ENCODE measurements around the gene GASK1B. TPM values are rescaled to one million over a fixed set of nuclear protein-coding genes. Genes with fewer than 3 reads are reported as not detected.

The GASK1B gene
- total and polyA plus RNA-seq, 2 of the 13 experiments (the other 11 are each of a cell fraction or from before 2014, with no cell fraction given): 29.1 to 40.4 TPM

DNA sequence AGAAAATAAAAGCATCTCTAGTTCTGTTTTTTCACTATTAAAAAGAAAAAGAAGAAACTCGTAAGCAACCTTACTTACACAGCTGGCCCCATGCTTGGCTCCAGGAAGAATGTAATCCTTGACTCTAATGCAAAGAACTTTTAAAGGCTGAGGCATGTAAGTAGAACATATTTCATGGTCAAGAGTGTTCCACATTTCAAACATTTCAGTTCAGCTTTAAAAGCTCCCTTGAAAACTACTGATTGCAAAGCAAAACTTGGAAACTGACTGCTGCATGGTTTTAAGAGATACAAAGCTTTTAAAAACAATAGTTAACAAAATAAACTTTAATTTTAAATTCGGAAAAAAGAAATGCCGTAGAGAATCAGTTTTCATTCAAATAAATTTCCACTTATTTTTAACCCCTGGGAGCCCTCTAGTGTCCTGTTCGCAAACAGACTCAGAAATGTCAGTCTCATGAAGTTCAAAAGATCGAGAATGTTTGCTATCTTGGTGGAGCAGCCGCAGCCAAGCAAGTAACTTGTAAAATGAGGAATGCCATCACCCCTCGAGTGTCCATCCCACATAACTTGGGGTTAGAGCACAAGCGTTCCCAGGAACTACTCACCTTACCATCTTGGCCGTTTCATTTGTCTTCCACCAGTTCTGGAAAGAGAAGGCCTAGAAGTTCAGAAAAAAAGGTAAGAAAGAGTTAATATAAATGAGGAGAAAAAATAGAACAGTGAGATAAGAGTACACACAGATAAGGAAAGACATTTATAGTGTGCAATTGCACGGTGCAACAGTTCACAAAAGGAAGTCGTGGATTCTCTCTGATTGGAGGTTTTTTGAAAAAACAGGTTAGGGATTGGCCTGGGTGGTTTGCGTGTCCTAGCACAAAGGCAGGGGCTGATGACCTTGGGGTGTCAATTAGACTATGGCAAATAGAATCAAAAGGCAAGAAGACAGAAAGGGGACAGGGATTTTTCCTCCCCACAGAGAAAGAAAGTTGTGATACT lies at the start of gene GASK1B (continued):
- TF ChIP-seq, protein P1, sequence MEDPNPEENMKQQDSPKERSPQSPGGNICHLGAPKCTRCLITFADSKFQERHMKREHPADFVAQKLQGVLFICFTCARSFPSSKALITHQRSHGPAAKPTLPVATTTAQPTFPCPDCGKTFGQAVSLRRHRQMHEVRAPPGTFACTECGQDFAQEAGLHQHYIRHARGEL (CRISPR knock-in tag; IDR thresholded peaks at IDR 0.05): no peak
- TF ChIP-seq ZEB1 (IDR thresholded peaks at IDR 0.05; ENCODE audit: insufficient replicate concordance, low read depth): peak; percentile 24
- no peak for TF ChIP-seq PCBP2 (optimal IDR thresholded peaks at IDR 0.05; ENCODE audit: low read depth, low read length, poor library complexity, severe bottlenecking)
- TF ChIP-seq, protein P2, sequence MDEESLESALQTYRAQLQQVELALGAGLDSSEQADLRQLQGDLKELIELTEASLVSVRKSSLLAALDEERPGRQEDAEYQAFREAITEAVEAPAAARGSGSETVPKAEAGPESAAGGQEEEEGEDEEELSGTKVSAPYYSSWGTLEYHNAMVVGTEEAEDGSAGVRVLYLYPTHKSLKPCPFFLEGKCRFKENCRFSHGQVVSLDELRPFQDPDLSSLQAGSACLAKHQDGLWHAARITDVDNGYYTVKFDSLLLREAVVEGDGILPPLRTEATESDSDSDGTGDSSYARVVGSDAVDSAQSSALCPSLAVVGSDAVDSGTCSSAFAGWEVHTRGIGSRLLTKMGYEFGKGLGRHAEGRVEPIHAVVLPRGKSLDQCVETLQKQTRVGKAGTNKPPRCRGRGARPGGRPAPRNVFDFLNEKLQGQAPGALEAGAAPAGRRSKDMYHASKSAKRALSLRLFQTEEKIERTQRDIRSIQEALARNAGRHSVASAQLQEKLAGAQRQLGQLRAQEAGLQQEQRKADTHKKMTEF (CRISPR knock-in tag; IDR thresholded peaks at IDR 0.05): 0 out of 2 replicates have a peak, but pooled peaks have one; percentile 27
- TF ChIP-seq KDM5A (IDR thresholded peaks at IDR 0.05; ENCODE audit: borderline replicate concordance, low read length): peak; percentile 69; the same call in 1 of the 2 replicates
- TF ChIP-seq POGZ (CRISPR knock-in tag; IDR thresholded peaks at IDR 0.05): peak; percentile 69
- TF ChIP-seq ZMYM3 (CRISPR knock-in tag; IDR thresholded peaks at IDR 0.05): peak; percentile 41; the same call in 1 of the 2 replicates
- TF ChIP-seq, protein P3, sequence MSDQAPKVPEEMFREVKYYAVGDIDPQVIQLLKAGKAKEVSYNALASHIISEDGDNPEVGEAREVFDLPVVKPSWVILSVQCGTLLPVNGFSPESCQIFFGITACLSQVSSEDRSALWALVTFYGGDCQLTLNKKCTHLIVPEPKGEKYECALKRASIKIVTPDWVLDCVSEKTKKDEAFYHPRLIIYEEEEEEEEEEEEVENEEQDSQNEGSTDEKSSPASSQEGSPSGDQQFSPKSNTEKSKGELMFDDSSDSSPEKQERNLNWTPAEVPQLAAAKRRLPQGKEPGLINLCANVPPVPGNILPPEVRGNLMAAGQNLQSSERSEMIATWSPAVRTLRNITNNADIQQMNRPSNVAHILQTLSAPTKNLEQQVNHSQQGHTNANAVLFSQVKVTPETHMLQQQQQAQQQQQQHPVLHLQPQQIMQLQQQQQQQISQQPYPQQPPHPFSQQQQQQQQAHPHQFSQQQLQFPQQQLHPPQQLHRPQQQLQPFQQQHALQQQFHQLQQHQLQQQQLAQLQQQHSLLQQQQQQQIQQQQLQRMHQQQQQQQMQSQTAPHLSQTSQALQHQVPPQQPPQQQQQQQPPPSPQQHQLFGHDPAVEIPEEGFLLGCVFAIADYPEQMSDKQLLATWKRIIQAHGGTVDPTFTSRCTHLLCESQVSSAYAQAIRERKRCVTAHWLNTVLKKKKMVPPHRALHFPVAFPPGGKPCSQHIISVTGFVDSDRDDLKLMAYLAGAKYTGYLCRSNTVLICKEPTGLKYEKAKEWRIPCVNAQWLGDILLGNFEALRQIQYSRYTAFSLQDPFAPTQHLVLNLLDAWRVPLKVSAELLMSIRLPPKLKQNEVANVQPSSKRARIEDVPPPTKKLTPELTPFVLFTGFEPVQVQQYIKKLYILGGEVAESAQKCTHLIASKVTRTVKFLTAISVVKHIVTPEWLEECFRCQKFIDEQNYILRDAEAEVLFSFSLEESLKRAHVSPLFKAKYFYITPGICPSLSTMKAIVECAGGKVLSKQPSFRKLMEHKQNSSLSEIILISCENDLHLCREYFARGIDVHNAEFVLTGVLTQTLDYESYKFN (CRISPR knock-in tag; conservative IDR thresholded peaks at IDR 0.05): peak; percentile 49; the same call in 1 of the 2 replicates
- TF ChIP-seq PHF20 (CRISPR knock-in tag; IDR thresholded peaks at IDR 0.05): no peak
- peak; percentile 88 for TF ChIP-seq ZNF652 (CRISPR knock-in tag; IDR thresholded peaks at IDR 0.05; ENCODE audit: borderline replicate concordance, low read depth)
- 0 out of 2 replicates have a peak, but pooled peaks have one; percentile 37 for TF ChIP-seq SP140L (CRISPR knock-in tag; IDR thresholded peaks at IDR 0.05; ENCODE audit: borderline replicate concordance)
- TF ChIP-seq ZNF605 (CRISPR knock-in tag; IDR thresholded peaks at IDR 0.05): 0 out of 2 replicates have a peak, but pooled peaks have one; percentile 33
- TF ChIP-seq ZNF362 (CRISPR knock-in tag; IDR thresholded peaks at IDR 0.05; ENCODE audit: borderline replicate concordance): peak; percentile 85
- TF ChIP-seq ZNF704 (CRISPR knock-in tag; IDR thresholded peaks at IDR 0.05; ENCODE audit: borderline replicate concordance): no peak
- no peak for TF ChIP-seq SOX6 (IDR thresholded peaks at IDR 0.05)
- peak; percentile 60; the same call in 1 of the 2 replicates for TF ChIP-seq SOX6 (CRISPR knock-in tag; IDR thresholded peaks at IDR 0.05)
- TF ChIP-seq, protein P4, sequence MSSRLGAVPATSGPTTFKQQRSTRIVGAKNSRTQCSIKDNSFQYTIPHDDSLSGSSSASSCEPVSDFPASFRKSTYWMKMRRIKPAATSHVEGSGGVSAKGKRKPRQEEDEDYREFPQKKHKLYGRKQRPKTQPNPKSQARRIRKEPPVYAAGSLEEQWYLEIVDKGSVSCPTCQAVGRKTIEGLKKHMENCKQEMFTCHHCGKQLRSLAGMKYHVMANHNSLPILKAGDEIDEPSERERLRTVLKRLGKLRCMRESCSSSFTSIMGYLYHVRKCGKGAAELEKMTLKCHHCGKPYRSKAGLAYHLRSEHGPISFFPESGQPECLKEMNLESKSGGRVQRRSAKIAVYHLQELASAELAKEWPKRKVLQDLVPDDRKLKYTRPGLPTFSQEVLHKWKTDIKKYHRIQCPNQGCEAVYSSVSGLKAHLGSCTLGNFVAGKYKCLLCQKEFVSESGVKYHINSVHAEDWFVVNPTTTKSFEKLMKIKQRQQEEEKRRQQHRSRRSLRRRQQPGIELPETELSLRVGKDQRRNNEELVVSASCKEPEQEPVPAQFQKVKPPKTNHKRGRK (CRISPR knock-in tag; IDR thresholded peaks at IDR 0.05): peak; percentile 85; the same call in 1 of the 2 replicates
- TF ChIP-seq ADNP (CRISPR knock-in tag; IDR thresholded peaks at IDR 0.05): no peak
